Frontal cortex (tissue), 4 donors: ENCODE results near the gene ARHGAP6. TPM values are rescaled to one million over a fixed set of nuclear protein-coding genes. Genes with fewer than 3 reads are reported as not detected.
"Not testable (repeated sequence)": the region's sequence is repeated elsewhere in the genome, so short reads cannot be mapped to it uniquely, and the experiment has no call there.

Experiments
- DNase-seq, 2 donors: peaks; one replicate each; pipeline ENCODE4 v3.0.0; 2012; ENCODE audit warnings: low spot score in 2 of 2
- FAIRE-seq: peaks from 2 replicates; lab custom pipeline; 2012; peaks lifted over from hg19 to GRCh38; lab: Jason Lieb, UNC
- total RNA-seq: library from RNA; depleted of rRNA; stranded (reverse); fragments of >200 nt; gene quantifications from one replicate; pipeline ENCODE4 v1.2.3, GENCODE V29; 2014
- donor health status: control.
- donor health status: control.
- donor health status: control.

Gene ARHGAP6
- total RNA-seq, 1 donor from 2014 or later: 3.3 TPM

- FAIRE-seq (no peak), DNase-seq (no peak)
These were observed 16.8 kb downstream of the ARHGAP6 start for GRCh38 chrX:11648705-11649519.

DNA sequence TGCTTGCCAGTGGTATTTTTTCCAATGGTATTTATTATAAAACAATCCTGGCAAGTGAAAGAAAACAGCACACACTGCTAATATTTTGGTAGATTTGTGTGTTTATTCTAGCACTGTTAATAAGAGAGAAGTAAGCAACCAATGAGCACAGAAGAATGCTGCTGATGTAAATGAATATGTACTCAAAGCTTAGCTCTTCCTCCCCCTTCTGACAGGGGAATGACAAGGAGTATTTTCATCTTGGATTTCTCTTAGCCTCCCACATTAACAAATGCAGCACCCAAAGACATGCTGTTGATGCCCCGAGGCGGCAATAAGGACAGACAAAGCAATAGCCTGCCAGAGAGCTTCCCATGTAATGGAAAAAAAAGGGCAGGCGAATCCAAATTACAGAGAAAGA, 18.6 kb downstream of the ARHGAP6 start:
- no peak for DNase-seq
- no peak for FAIRE-seq

DNA sequence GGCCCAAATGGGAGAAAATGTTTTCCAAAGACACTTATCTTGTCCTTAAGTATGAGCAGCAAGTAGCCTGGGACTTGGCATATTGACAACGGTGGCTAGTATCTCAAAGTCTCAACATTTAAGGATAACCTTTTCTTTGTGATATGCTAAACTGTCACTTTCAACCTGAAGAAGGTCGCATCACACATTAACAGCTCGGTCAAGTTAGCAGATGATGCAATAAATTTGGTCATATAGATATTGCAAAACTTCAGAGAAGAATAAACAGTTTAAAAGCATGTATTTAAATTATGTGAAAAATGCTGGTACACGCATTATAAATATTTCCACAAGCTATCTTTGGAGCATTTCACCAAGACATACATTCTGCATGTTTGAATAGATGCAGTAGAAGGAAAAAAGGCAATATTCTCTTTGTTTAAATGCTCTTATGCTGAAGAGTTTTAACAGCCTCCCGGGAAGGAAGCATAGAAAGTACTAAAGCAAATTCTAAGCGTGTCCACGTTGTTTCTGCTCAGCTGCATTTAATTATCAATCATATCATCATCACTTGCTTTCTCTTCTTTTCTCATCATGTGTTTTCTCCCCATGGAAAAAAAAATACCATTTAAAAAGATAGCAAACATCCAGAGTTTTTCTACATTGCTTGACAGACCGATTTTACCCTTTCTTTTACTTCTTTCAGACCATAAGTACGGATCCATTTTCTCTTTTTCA, 24.2 kb downstream of the ARHGAP6 start:
- FAIRE-seq (no peak), DNase-seq (no peak)

DNA sequence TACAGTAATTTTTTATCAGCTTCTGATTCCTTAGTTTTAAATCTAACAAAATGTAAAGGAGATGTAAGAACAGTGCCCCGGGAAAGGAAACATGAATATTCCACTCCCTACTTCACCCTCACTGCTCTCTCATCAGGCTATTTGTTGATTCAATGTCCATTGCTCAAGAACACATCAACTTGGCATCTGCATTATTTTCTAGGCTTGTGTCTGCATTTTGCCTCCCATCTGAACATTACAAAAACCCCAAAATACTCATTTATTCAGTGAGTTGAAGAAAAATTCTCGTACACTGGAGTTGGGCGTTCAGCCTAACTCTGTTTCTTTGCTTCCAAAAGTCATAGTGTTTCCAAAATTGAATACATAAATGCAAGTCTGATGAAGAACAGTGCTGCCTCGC, 25.6 kb downstream of the ARHGAP6 start:
- DNase-seq: no peak
- FAIRE-seq: no peak

DNA sequence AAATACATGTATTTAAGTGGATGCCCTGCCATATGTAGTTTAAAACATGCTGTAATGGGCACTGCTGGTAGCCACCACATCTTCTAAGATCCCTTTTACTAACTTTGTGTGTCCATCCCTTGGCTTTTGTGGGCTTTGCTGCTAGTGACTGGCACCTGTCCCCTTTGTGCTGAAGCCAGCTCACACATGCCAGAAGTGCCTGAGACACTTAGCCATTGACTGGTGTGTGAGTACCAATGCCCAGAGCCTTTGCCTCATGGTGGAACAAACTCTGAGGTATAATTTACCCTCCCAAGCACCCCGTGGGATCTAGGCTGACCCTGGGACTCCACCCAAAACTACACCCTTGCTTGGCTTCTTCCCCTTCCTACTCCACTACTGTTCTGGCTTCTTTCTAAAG, 33.0 kb downstream of the ARHGAP6 start:
- DNase-seq (no peak), FAIRE-seq (no peak)

- FAIRE-seq (no peak), DNase-seq (no peak)
These were observed 36.0 kb downstream of the ARHGAP6 start for GRCh38 chrX:11629593-11630211.

GRCh38 chrX:11628399-11628798, 37.3 kb downstream of the ARHGAP6 start:
- DNase-seq: no peak
- FAIRE-seq: no peak

DNA sequence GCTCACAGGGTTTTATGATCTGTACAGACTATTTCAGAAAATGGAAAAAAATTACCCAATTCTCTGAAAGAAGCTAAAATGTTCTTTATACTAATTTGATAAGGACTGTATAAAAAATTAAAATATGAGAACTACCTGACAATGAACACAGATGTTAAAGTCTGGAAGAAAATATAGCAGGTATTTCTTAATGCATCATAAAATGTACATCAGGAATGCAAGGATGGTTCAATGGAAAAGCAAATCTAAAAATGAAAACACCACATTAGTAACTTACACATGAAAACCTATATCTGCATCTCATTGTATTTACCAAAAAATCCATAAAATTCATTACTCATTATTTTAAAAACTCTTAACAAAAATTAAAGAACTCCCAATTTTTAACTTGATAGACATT, 39.4 kb downstream of the ARHGAP6 start:
- FAIRE-seq (no peak), DNase-seq (no peak)

GRCh38 chrX:11619441-11619840, 46.3 kb downstream of the ARHGAP6 start:
- FAIRE-seq: no peak

DNA sequence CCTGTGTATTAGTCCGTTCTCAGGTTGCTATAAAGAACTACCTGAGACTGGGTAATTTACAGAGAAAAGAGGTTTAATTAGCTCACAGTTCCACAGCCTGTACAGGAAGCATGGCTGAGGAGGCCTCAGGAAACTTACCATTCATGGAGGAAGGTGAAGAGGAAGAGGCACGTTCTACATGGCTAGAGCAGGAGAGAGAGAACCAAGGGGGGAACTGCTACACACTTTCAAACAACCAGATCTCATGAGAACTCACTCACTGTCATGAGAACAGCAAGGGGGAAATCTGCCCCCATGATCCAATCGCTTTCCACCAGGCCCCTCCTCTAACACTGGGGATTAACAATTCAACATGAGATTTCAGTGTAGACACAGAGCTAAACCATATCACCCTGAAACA, 51.5 kb downstream of the ARHGAP6 start:
- not testable (repeated sequence) for FAIRE-seq, DNase-seq

More at GRCh38 chrX:11619441-11619840, 46.3 kb downstream of the ARHGAP6 start:
- DNase-seq: no peak

DNA sequence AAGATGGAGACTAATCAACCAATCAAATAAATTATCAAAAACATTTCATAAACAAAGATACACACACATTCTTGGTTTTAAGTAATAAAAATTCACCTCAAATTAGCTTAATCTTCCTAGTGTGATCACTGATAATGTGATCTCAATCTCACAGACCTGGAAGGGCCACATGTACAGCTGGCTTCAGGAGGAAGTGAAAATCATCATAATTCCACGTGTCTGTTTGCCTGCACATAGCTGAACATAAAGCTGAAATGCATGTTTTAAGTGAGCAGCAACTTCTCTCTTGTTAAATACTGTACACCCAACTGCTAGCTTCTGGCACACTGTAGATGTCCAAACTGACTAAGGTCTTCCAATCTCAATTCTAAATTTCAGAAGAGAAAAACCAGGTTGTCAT, 53.8 kb downstream of the ARHGAP6 start:
- FAIRE-seq (no peak), DNase-seq (no peak)

GRCh38 chrX:11611161-11611560, 54.6 kb downstream of the ARHGAP6 start:
- no peak for FAIRE-seq
- DNase-seq: no peak

GRCh38 chrX:11609109-11609508, 56.6 kb downstream of the ARHGAP6 start:
- no peak for FAIRE-seq
- no peak for DNase-seq

DNA sequence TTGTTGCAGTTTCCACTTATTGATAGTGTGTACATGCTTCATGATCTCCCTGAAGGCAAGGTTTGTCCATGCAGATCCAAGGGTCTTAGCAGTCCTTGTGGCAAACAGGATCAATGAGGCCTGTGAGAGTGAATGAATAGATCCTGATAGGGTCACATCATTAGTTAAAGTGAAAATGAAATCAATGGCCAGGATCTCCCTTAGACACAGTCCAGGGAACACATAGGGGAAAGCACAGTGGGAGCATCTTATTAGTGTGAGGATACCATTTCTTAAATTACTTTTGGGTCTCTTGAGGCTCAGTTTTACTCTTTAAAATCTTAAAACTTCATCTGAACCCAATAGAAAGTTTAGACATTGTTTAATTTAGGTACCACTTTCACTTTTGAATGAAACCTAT, 59.3 kb downstream of the ARHGAP6 start:
- no peak for FAIRE-seq
- DNase-seq: no peak

DNA sequence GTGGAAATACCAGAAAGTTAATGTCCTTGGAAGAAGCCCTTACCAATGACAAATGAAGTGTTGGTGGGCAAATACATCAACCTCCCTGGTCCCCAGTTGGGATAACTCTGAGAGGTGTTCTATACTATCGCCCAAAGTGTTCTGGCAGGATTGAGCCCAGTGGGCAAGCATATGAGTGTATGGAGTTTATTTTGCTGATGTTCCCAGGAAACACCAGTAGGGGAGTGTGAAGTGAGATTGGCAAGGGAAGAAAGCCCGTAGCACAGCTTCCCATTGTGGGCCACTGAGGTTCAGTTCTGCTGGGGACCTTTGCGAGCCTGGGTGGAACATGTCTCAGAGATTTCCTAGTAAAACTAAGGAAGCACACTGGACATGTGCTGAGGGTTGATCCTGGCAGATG, 65.1 kb downstream of the ARHGAP6 start:
- FAIRE-seq (no peak), DNase-seq (no peak)

DNA sequence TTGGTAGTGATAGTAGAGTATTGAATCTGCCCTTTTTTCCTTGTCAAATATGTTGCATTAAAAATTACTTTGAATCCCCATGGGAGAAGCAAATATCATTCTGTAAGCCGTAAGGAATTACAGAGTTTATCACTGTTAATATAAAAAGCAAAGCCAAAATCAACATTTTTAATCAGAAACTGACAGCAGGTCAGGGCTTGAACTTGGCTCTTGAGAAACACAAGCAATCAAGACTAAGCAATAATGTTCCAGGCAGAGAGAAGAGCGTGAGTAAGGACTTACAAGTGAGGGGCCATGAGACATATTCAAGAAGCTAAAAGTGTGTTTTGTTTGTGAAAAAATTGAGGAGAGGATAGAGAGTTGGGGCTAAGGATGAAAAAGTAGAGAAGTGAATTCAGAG, 68.2 kb downstream of the ARHGAP6 start:
- no peak for FAIRE-seq
- no peak for DNase-seq

DNA sequence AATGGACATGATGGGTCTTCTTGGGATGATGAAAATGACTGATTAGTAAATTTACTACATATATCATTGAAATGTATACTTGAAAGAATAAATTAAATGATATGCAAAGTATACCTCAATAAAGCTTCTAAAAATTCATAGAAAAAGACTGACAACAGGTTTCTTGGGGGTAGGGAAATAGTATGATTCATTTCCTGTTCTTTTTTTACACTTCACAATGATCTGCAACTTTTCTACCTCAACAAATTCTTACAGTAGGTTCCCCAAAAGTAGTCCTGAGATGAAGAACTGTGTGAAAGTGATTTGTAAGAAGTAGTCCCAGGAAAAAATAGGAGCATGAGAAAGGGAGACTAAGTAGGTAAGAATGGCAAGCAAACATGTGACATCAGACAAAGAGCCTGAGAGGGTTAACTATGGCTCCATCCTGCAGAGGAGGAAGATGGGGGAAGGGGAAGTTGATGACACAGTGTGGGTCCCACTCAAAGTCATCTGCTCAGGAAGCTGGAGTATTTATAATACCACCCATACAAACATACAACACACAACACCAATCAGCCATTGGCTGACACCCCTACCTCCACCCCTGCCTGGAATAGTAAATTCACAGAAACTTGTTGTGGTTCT, 73.9 kb downstream of the ARHGAP6 start:
- no peak for DNase-seq
- FAIRE-seq: no peak

DNA sequence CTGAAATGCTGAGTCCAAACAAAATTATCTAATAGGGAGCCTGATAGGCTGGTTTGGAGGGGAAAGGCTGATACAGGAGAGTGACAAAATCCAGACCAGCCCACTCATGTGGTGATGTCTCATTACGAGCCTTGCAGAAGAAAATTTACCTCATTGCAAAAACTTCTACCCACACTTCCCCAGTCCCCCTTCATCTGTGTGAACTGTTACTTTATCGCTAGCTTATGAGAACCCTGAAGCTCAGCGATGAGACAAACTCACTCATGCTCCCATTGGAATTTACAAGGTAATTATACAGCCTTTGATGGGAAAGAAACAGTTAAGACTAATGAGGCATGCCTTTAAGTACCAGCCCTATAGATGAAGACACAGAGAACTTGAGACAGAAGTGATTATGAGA, 76.1 kb downstream of the ARHGAP6 start:
- DNase-seq: no peak
- FAIRE-seq: no peak

DNA sequence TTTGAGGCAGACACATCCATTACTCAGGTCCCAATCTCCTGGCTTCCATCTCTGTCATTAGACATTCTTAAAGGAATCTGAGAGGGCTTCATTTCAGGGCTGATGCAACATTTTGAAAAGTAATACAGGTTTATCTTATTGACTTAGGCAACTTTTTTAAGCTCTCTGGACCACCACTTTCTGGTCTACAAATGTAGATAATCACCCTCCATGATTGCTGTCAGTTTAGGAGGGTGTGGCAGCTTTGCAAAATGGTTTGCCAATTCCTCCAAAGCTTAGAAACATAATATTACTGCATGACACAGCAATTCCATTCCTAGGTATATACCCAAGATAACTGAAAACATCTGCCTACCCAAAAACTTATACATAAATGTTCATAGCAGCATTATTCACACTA, 77.6 kb downstream of the ARHGAP6 start:
- DNase-seq (no peak), FAIRE-seq (no peak)

DNA sequence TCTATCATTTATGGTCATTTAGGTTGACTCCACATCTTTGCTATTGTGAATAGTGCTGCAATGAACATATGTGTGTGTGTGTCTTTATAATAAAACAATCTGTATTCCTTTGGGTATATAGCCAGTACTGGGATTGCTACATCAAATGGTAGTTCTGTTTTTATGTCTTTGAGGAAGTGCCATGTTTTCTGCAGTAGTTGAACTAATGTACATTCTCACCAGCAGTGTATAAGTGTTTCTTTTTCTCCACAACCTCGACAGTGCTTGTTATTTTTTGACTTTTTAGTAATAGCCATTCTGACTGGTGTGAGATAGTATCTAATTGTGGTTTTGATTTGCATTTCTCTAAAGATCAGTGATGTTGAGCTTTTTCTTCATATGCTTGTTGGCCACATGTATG, 80.5 kb downstream of the ARHGAP6 start:
- FAIRE-seq: no peak
- no peak for DNase-seq

- FAIRE-seq (no peak), DNase-seq (no peak)
These were observed 84.9 kb downstream of the ARHGAP6 start for GRCh38 chrX:11580789-11581188.
